ENCODE measurements around the gene PMEPA1. TPM values are rescaled to one million over a fixed set of nuclear protein-coding genes. Genes with fewer than 3 reads are reported as not detected.

The PMEPA1 gene
- polyA plus RNA-seq, 2 of the 4 experiments (the other 2 are of a cell fraction) = 131 to 147 TPM

DNA sequence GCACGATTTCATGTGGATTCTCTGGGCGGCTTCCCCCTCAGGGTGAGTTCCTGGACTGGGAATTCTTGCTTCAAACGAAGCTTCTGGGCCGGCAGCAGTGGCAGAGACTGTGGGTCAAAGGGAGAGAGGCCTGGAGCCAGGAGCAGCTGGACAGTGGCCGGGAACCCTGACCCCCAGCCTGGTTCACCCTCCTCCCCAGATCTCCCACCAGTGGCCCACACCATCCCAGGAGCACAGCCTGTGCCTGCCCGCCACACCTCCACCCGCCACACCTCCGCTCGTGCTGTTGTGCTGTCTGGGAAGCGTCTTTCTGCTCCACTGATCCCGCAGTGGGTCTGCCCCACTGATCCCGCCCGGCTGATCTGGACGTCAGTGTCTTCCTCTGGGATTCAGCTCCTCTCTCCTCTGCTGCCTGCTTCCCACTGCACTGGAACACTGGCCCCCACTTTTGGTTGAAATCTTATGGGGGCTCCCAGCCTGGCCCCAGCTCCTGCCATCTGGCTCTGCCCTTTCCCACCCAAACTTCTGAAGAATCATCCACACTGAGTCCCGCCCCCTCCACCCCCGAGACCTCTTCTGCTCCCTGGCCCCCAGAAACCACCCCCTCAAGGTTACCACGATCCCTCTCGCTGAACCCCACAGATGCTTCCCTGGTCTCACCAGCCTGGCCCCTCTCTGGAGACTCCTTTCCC lies 99.4 kb downstream of the PMEPA1 start:
- CTCF ChIA-PET = interaction anchor here (0.7 to 7.2 kb wide), 13 partner anchors 9 to 612 kb away, joined by 3 to 37 read pairs (median 6); partner anchors contain the start of gene ZBP1
- Histone ChIP-seq H3K4me2 (no peak overlapping the region), H3K4me3 (no peak overlapping the region), H3K9me3 (no peaks in the 10 kb centered on the region), H3K4me1 (no peaks in the 10 kb centered on the region), H3K27ac (no peak overlapping the region)
- 60% methylated on average over 18 of the region's 18 CpGs for WGBS (ENCODE audit: missing lambda C conversion rate)
- POLR2A ChIA-PET = no interaction called here
- ATAC-seq (peak; percentile 41 to 48; a peak in 4 of 6 replicates), DNase-seq (ENCODE audit: low read depth in 1 of 2, low spot score in 1 of 2) (no peak), FAIRE-seq (no peak)
- TF ChIP-seq, protein P1, sequence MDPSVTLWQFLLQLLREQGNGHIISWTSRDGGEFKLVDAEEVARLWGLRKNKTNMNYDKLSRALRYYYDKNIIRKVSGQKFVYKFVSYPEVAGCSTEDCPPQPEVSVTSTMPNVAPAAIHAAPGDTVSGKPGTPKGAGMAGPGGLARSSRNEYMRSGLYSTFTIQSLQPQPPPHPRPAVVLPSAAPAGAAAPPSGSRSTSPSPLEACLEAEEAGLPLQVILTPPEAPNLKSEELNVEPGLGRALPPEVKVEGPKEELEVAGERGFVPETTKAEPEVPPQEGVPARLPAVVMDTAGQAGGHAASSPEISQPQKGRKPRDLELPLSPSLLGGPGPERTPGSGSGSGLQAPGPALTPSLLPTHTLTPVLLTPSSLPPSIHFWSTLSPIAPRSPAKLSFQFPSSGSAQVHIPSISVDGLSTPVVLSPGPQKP (IDR thresholded peaks at IDR 0.05; ENCODE audit: low read depth, low read length) = no peak
- TF ChIP-seq POLR2AphosphoS2 (conservative IDR thresholded peaks at IDR 0.05; ENCODE audit: low read length) = no peak
- TF ChIP-seq RFX5 (IDR thresholded peaks at IDR 0.05) = no peak

DNA sequence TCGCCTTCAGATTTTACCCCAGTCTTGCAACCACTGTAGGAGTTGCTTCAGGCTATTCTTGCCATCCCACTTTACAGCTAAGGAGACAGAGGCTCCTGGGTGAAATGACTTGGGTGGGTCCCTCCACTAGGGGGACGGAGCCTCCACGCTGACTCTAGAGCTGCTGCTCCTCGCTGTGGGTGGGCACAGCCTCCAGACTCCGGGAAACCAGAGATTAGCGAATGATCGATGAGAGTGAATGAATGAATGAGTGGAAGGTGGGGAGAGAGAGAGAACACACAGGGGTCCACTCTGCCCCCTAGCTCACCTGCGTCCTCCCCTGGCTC lies 100.0 kb downstream of the PMEPA1 start:
- Histone ChIP-seq H3K27ac (no peak overlapping the region), H3K4me2 (no peak overlapping the region), H3K9me3 (no peaks in the 10 kb centered on the region), H3K4me1 (no peaks in the 10 kb centered on the region), H3K4me3 (no peak overlapping the region)
- no peak for DNase-seq (ENCODE audit: low read depth in 1 of 2, low spot score in 1 of 2)
- 72% methylated on average over 8 of the region's 8 CpGs for WGBS (ENCODE audit: missing lambda C conversion rate)
- ChIA-PET CTCF (interaction anchor here (0.7 to 7.2 kb wide), 9 partner anchors 8 to 600 kb away, joined by 3 to 37 read pairs (median 6); partner anchors contain the start of gene ZBP1), POLR2A (no interaction called here)
- no peak for TF ChIP-seq NFE2L2 (conservative IDR thresholded peaks at IDR 0.05; ENCODE audit: low read length)
- TF ChIP-seq, protein P2, sequence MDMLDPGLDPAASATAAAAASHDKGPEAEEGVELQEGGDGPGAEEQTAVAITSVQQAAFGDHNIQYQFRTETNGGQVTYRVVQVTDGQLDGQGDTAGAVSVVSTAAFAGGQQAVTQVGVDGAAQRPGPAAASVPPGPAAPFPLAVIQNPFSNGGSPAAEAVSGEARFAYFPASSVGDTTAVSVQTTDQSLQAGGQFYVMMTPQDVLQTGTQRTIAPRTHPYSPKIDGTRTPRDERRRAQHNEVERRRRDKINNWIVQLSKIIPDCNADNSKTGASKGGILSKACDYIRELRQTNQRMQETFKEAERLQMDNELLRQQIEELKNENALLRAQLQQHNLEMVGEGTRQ (IDR thresholded peaks at IDR 0.05) = no peak
- no peak for TF ChIP-seq KDM1A (IDR thresholded peaks at IDR 0.05; ENCODE audit: low read depth)
- TF ChIP-seq HEYL (CRISPR knock-in tag; IDR thresholded peaks at IDR 0.05) = no peak
- no peak for TF ChIP-seq TFCP2L1 (CRISPR knock-in tag; IDR thresholded peaks at IDR 0.05)
- no peak for TF ChIP-seq CBX8 (IDR thresholded peaks at IDR 0.05)
- no peak for TF ChIP-seq POLR2AphosphoS2 (conservative IDR thresholded peaks at IDR 0.05; ENCODE audit: low read length)
- ATAC-seq = peak; percentile 38 to 66; a peak in 3 of 6 replicates
- FAIRE-seq = no peak

DNA sequence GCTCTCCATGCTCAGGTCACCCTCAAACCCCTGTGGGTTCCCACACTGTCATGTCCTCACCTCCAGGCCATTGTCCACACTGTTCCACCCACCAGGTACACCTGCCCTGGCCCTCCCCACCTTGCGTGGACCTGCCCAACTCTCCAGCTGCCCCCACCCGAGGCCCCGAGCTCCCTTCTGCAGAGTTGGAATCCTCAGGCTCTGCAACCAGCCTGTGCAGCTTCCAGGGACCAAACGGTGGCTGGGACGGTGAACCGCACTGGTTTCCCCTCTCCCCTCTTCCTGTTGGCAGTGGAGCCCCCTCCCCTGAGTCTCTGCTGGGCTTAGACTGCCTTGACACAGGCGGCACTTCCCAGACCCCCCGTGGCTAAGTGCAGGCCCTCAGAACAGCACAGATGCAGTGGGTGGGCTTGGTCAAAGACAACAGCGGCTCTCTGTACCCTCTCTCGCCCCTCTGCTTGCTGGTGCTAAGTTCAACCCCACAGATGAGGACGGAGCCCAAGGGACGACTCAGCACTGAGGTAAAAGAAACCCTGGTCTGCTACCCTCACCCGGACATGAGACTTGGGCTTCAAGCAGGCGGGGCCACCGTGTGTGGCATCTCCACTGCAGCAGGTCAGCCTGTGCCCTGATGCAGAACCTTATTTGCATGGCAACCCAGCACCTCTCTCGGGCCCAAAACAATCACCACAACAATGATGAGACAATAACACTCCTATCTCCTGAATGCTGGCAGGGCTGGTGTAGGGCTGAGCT lies 100.6 kb downstream of the PMEPA1 start:
- CTCF ChIA-PET = interaction anchor here (0.9 to 7.2 kb wide), 8 partner anchors 8 to 600 kb away, joined by 4 to 37 read pairs (median 6); partner anchors contain the start of gene ZBP1
- Histone ChIP-seq H3K27ac (no peak overlapping the region), H3K9me3 (no peaks in the 10 kb centered on the region), H3K4me3 (no peak overlapping the region), H3K4me1 (no peaks in the 10 kb centered on the region), H3K4me2 (no peak overlapping the region)
- ATAC-seq (no peak; a peak in 1 of 6 replicates), FAIRE-seq (no peak), DNase-seq (ENCODE audit: low read depth in 1 of 2, low spot score in 1 of 2) (no peak)
- WGBS (ENCODE audit: missing lambda C conversion rate) = 72% methylated on average over 15 of the region's 16 CpGs
- POLR2A ChIA-PET = no interaction called here
- TF ChIP-seq MYC (IDR thresholded peaks at IDR 0.05; ENCODE audit: borderline replicate concordance, low read length) (no peak), FOXS1 (CRISPR knock-in tag; IDR thresholded peaks at IDR 0.05) (no peak), ZFP36 (IDR thresholded peaks at IDR 0.05; ENCODE audit: borderline replicate concordance, partially characterized antibody) (no peak), CHD2 (IDR thresholded peaks at IDR 0.05; ENCODE audit: low read length, partially characterized antibody) (no peak), POLR2A (IDR thresholded peaks at IDR 0.05; ENCODE audit: low read length) (no peak), EHF (CRISPR knock-in tag; IDR thresholded peaks at IDR 0.05) (no peak)

DNA sequence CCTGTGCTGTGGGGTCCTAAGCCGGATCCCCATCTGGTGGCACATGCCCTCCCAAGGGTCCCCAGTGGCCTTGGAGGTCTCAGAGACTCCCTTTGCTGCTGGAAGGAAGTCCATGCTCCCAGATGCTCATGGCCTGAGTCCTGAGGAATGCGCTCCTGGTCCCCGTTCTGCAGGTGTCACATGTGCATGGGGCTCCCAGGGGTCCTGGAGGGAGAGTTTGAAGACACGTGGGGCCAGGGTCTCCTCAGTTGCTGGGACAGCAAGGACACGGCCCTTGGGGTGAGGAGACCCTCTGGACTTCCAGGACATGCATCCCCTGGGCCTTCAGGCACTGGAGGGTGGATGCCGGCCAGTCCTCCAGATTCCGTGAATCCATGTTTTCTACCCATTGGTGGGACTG lies 101.3 kb downstream of the PMEPA1 start:
- TF ChIP-seq JUN (IDR thresholded peaks at IDR 0.05) = no peak
- no peak for TF ChIP-seq NFE2L2 (conservative IDR thresholded peaks at IDR 0.05; ENCODE audit: low read length)
- TF ChIP-seq TFCP2L1 (CRISPR knock-in tag; IDR thresholded peaks at IDR 0.05) = no peak
- TF ChIP-seq GATA3 (IDR thresholded peaks at IDR 0.05; ENCODE audit: borderline replicate concordance) = no peak
- TF ChIP-seq CHD2 (IDR thresholded peaks at IDR 0.05; ENCODE audit: low read length, partially characterized antibody) = no peak
- no peak for TF ChIP-seq HEYL (CRISPR knock-in tag; IDR thresholded peaks at IDR 0.05)
- no peak for TF ChIP-seq MAZ (IDR thresholded peaks at IDR 0.05; ENCODE audit: borderline replicate concordance, low read depth, low read length)
- TF ChIP-seq EHF (CRISPR knock-in tag; IDR thresholded peaks at IDR 0.05) = no peak
- no peak for TF ChIP-seq HOXB5 (CRISPR knock-in tag; IDR thresholded peaks at IDR 0.05)
- TF ChIP-seq JUNB (IDR thresholded peaks at IDR 0.05) = no peak
- TF ChIP-seq CBX8 (IDR thresholded peaks at IDR 0.05) = no peak
- Histone ChIP-seq H3K4me3 (no peak overlapping the region), H3K4me2 (no peak overlapping the region), H3K27ac (no peak overlapping the region), H3K4me1 (no peaks in the 10 kb centered on the region), H3K9me3 (no peaks in the 10 kb centered on the region)
- FAIRE-seq (no peak), ATAC-seq (no peak), DNase-seq (ENCODE audit: low read depth in 1 of 2, low spot score in 1 of 2) (no peak)
- POLR2A ChIA-PET = no interaction called here
- 70% methylated on average over 5 of the region's 7 CpGs for WGBS (ENCODE audit: missing lambda C conversion rate)
- CTCF ChIA-PET = interaction anchor here (0.9 to 3.0 kb wide), 6 partner anchors 11 to 602 kb away, joined by 4 to 18 read pairs (median 6); partner anchors contain the start of gene ZBP1

All from A549 (cell line).